Ovary (tissue), 9 donors: Measurements from ENCODE around the gene FGR. TPM values are rescaled to one million over a fixed set of nuclear protein-coding genes. Genes with fewer than 3 reads are reported as not detected.

Experiments used
- DNase-seq, 5 donors: peaks; one replicate each; pipeline ENCODE4 v3.0.0-alpha.2; 2019 to 2020
- H3K27ac ChIP-seq, 2 donors: fragments of 200-600 bp; one replicate each; pipeline versions ENCODE4 v1.5.1 to v1.8.0; 2019 to 2022
- H3K27me3 ChIP-seq: fragments of 200-600 bp; one replicate; pipeline ENCODE4 v1.8.0; 2022
- H3K36me3 ChIP-seq: fragments of 200-600 bp; sonication (generic); one replicate; pipeline ENCODE4 v1.5.1; 2019
- H3K4me1 ChIP-seq: one replicate; pipeline ENCODE4 v1.8.1; 2013; ENCODE audit warnings: mild to moderate bottlenecking, moderate library complexity; ENCODE audit not compliant: insufficient read depth
- H3K4me3 ChIP-seq: fragments of 200-600 bp; sonication (generic); one replicate; pipeline ENCODE4 v1.5.1; 2017
- H3K9me3 ChIP-seq, 2 donors: fragments of 200-600 bp in 1 of 2; sonication (generic) in 1 of 2; one replicate each; pipeline versions ENCODE4 v1.5.1 to v1.8.1; 2013 to 2019; ENCODE audit warnings: mild to moderate bottlenecking in 1 of 2, moderate library complexity in 1 of 2
- CTCF ChIP-seq, 3 donors: fragments of 450-650 bp in 2 of 3; fragments of 200-600 bp in 1 of 3; IDR thresholded peaks; one replicate each; pipeline versions ENCODE4 v1.5.1 to v1.8.0; 2016 to 2022; ENCODE audit warnings: antibody characterized with exemption in 3 of 3, mild to moderate bottlenecking in 1 of 3
- EP300 ChIP-seq: sonication (generic); formaldehyde crosslinking; IDR thresholded peaks from one replicate; pipeline ENCODE4 v1.6.1; 2017; ENCODE audit warnings: antibody characterized with exemption
- POLR2A ChIP-seq: fragments of 450-650 bp; IDR thresholded peaks from one replicate; pipeline ENCODE4 v1.6.1; 2017; ENCODE audit warnings: antibody characterized with exemption, mild to moderate bottlenecking, moderate library complexity
- WGBS, 3 donors: extraction: QIAGEN DNeasy Blood & Tissue Kit in 1 of 3; methylation state at CpG; one replicate each; pipeline versions ENCODE4 v1.1.5 to v1.1.7; 2013 to 2017; 5-methylcytosine and 5-hydroxymethylcytosine counted together
- intact Hi-C, 4 donors: fragments of 100-400 bp; cut with DNase I; formaldehyde crosslinking; loops; one replicate each; pipeline versions ENCODE4 v1.11.0 to v1.15.1; 2022 to 2023
- polyA plus RNA-seq, 2 donors: library from polyadenylated mRNA; stranded (reverse); fragments of 200-250 nt in 1 of 2; fragments of 350-450 nt in 1 of 2; fragmentation: Illumina TruSeq in 1 of 2; extraction: RNeasy Lipid Tissue Mini Kit (QIAGEN cat#74804) in 1 of 2; gene quantifications; one replicate each; pipeline ENCODE4 v1.2.3, GENCODE V29; 2013 to 2014
- total RNA-seq, 7 donors: library from RNA; depleted of rRNA in 2 of 7; stranded (reverse); fragments of >200 nt in 2 of 7; fragmentation: NEBNext Ultra II Directional in 3 of 7; extraction: Animal tissue kit (Norgen Biotek cat#: 25700) in 3 of 7; gene quantifications; one replicate each; pipeline versions ENCODE4 v1.1.0 to v1.2.4, GENCODE V29; 2016 to 2023
- donor health status: DM: no; HTN: no; CAD: no; lungs with moderate emphysema.
- donor health status: DM: no; HTN: no; CAD: no.
- donor health status: Bipolar disorder and iron deficiency.
- donor health status: DM: yes; HTN: yes; CAD: no.
- donor health status: DM: no; HTN: no; CAD: no.
- donor health status: DM: yes; HTN: yes; CAD: no.

Gene FGR
- total and polyA plus RNA-seq, 9 donors: 1.1 to 14.1 (median 4.2) TPM

- intact Hi-C loops: loop anchor here in 1 of 4 donors (10.0 kb wide), 1 partner anchor 46 kb away; no protein-coding TSS in a partner anchor
- DNase-seq: peak in 3 of 5 donors; percentile 45 to 53 (median 51)
- TF ChIP-seq EP300 (no peak), POLR2A (no peak), CTCF (IDR thresholded peaks at IDR 0.05) (no peak)
- no peaks in the 10 kb centered on the region for H3K27me3 ChIP-seq
- WGBS, 3 donors: 30 to 40% (median 37%) methylated on average over 2 of the region's 2 CpGs
- peak overlapping the region; percentile 50 to 89 for H3K27ac ChIP-seq
- H3K9me3 ChIP-seq: no peaks in the 10 kb centered on the region
- peaks cover 66% of the 10 kb centered on the region for H3K4me1 ChIP-seq
- no peak overlapping the region for H3K4me3 ChIP-seq
- no peaks in the 10 kb centered on the region for H3K36me3 ChIP-seq
Observed at GRCh38 chr1:27570356-27570755, 64.6 kb downstream of the FGR start.

- DNase-seq: peak in 4 of 5 donors; percentile 43 to 63 (median 49)
- Histone ChIP-seq H3K4me1 (peaks cover 72% of the 10 kb centered on the region), H3K9me3 (no peaks in the 10 kb centered on the region), H3K27ac (peak overlapping the region; percentile 50 to 89), H3K4me3 (no peak overlapping the region), H3K36me3 (no peaks in the 10 kb centered on the region), H3K27me3 (no peaks in the 10 kb centered on the region)
- 43 to 48% (median 47%) methylated on average over 14 of the region's 14 CpGs for WGBS, 3 donors
- TF ChIP-seq EP300 (no peak), CTCF (IDR thresholded peaks at IDR 0.05) (no peak), POLR2A (no peak)
- intact Hi-C loops: loop anchor here in 2 of 4 donors (5.0 to 10.0 kb wide), 2 partner anchors 33 to 45 kb away; partner anchors contain the start of gene AHDC1 (in 1 of the 2)
Observed at GRCh38 chr1:27569506-27570291, 65.3 kb downstream of the FGR start.

- Histone ChIP-seq H3K27me3 (no peaks in the 10 kb centered on the region), H3K27ac (peak overlapping the region; percentile 88 to 89), H3K9me3 (no peaks in the 10 kb centered on the region), H3K36me3 (no peaks in the 10 kb centered on the region), H3K4me3 (peak overlapping the region; percentile 34), H3K4me1 (peaks cover 72% of the 10 kb centered on the region)
- WGBS, 3 donors: 58 to 63% (median 59%) methylated on average over 3 of the region's 3 CpGs
- no peak for TF ChIP-seq CTCF (IDR thresholded peaks at IDR 0.05)
- no peak for TF ChIP-seq EP300
- no peak for TF ChIP-seq POLR2A
- intact Hi-C loops: loop anchor here in 1 of 4 donors (5.0 kb wide), 1 partner anchor 33 kb away; the partner anchor contains the start of gene AHDC1
- no peak for DNase-seq
Observed at GRCh38 chr1:27569088-27569460, 65.9 kb downstream of the FGR start.

- H3K9me3 ChIP-seq: no peaks in the 10 kb centered on the region
- WGBS, 3 donors: 1 to 2% (median 2%) methylated on average over 29 to 65 of the region's 65 CpGs
- no peaks in the 10 kb centered on the region for H3K36me3 ChIP-seq
- intact Hi-C loops: loop anchor here in 1 of 4 donors (5.0 kb wide), 1 partner anchor 34 kb away; the partner anchor contains the start of gene AHDC1
- H3K4me1 ChIP-seq: peaks cover 70% of the 10 kb centered on the region
- TF ChIP-seq POLR2A (no peak), CTCF (IDR thresholded peaks at IDR 0.05) (peak; percentile 72 to 94 (median 83)), EP300 (peak; percentile 54)
- DNase-seq: peak; percentile 96 to 98 (median 96)
- no peaks in the 10 kb centered on the region for H3K27me3 ChIP-seq
- peak overlapping the region; percentile 88 to 89 for H3K27ac ChIP-seq
- peak overlapping the region; percentile 34 for H3K4me3 ChIP-seq
Observed at GRCh38 chr1:27568300-27569087, 66.5 kb downstream of the FGR start.
